HFFc6 (cell line): ENCODE data around the gene SARS2. TPM values are rescaled to one million over a fixed set of nuclear protein-coding genes. Genes with fewer than 3 reads are reported as not detected.
"Not testable (repeated sequence)": the region's sequence is repeated elsewhere in the genome, so short reads cannot be mapped to it uniquely, and the experiment has no call there.

Experiments
- DNase-seq: peaks from one replicate; pipeline ENCODE4 v3.0.0-alpha.2; 2018
- H3K27ac Mint-ChIP-seq: 2 replicates; pipeline ENCODE4 v1.8.0; 2020; ENCODE audit warnings: mild to moderate bottlenecking, mixed read lengths
- H3K27me3 Mint-ChIP-seq: 2 replicates; pipeline ENCODE4 v1.8.0; 2021; ENCODE audit warnings: mild to moderate bottlenecking, moderate library complexity, mixed read lengths; ENCODE audit not compliant: insufficient read depth
- H3K36me3 Mint-ChIP-seq: 2 replicates; pipeline ENCODE4 v1.8.0; 2021; ENCODE audit warnings: low read depth, mixed read lengths
- H3K4me1 Mint-ChIP-seq: 2 replicates; pipeline ENCODE4 v1.8.0; 2020; ENCODE audit warnings: low read depth, mixed read lengths
- H3K4me3 Mint-ChIP-seq: 2 replicates; pipeline ENCODE4 v1.8.0; 2020; ENCODE audit warnings: mild to moderate bottlenecking, moderate library complexity, mixed read lengths
- H3K9me3 Mint-ChIP-seq: 2 replicates; pipeline ENCODE4 v1.8.0; 2020; ENCODE audit warnings: mild to moderate bottlenecking, mixed read lengths
- CTCF ChIP-seq: fragments of 200-600 bp; sonication (generic); IDR thresholded peaks from 2 replicates; pipeline ENCODE4 v1.5.0; 2021; ENCODE audit warnings: antibody characterized with exemption, mild to moderate bottlenecking
- total RNA-seq, 6 experiments: library from RNA; stranded (reverse); fragmentation: NEBNext Ultra II Directional; extraction: Animal tissue kit (Norgen Biotek cat#: 25700); gene quantifications; 2 replicates in 1 of 6; 3 replicates in 5 of 6; pipeline ENCODE4 v1.2.3, GENCODE V29; 2021

Gene SARS2
- total RNA-seq, 6 experiments from 2014 or later = 18.7 to 25.1 (median 22.7) TPM

- no peaks in the 10 kb centered on the region for H3K36me3 Mint-ChIP-seq
- no peaks in the 10 kb centered on the region for H3K9me3 Mint-ChIP-seq
- no peaks in the 10 kb centered on the region; the same call in 1 of the 2 replicates for H3K27me3 Mint-ChIP-seq
- no peak for DNase-seq
- no peak for TF ChIP-seq CTCF
- no peak overlapping the region for H3K27ac Mint-ChIP-seq
- no peak overlapping the region for H3K4me3 Mint-ChIP-seq
- no peaks in the 10 kb centered on the region for H3K4me1 Mint-ChIP-seq
Observed at GRCh38 chr19:38875656-38876395, 54.7 kb downstream of the SARS2 start.

GRCh38 chr19:38873400-38873799, 57.2 kb downstream of the SARS2 start:
- not testable (repeated sequence) for H3K36me3 Mint-ChIP-seq, H3K27ac Mint-ChIP-seq, DNase-seq, H3K4me1 Mint-ChIP-seq, H3K9me3 Mint-ChIP-seq, H3K27me3 Mint-ChIP-seq, H3K4me3 Mint-ChIP-seq

DNA sequence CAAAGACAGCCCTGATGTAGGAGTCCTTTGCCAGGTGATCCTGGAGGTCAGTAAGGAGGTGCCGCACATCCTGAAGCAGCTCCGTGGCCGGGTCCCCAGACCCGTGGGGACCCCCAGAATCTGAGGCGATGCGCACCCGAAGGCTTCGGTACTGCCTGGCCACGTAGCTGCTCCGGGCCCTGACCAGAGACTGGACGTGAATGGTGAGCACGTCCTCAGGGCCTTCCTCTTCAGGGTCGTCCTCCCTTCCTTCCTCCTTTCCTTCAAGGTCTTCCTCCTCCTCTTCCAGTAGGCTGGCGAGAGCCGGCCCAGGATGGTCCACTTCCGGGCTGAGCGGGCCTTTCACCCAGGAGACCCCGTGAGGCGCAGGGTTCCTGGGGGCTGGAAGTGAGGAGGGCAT, 60.0 kb downstream of the SARS2 start:
- DNase-seq = no peak
- no peaks in the 10 kb centered on the region for H3K9me3 Mint-ChIP-seq
- H3K4me1 Mint-ChIP-seq = peaks cover 6% of the 10 kb centered on the region; the same call in 1 of the 2 replicates
- no peaks in the 10 kb centered on the region; the same call in none of the 2 replicates for H3K27me3 Mint-ChIP-seq
- TF ChIP-seq CTCF = no peak
- no peaks in the 10 kb centered on the region for H3K36me3 Mint-ChIP-seq
- H3K4me3 Mint-ChIP-seq = no peak overlapping the region
- no peak overlapping the region for H3K27ac Mint-ChIP-seq

DNA sequence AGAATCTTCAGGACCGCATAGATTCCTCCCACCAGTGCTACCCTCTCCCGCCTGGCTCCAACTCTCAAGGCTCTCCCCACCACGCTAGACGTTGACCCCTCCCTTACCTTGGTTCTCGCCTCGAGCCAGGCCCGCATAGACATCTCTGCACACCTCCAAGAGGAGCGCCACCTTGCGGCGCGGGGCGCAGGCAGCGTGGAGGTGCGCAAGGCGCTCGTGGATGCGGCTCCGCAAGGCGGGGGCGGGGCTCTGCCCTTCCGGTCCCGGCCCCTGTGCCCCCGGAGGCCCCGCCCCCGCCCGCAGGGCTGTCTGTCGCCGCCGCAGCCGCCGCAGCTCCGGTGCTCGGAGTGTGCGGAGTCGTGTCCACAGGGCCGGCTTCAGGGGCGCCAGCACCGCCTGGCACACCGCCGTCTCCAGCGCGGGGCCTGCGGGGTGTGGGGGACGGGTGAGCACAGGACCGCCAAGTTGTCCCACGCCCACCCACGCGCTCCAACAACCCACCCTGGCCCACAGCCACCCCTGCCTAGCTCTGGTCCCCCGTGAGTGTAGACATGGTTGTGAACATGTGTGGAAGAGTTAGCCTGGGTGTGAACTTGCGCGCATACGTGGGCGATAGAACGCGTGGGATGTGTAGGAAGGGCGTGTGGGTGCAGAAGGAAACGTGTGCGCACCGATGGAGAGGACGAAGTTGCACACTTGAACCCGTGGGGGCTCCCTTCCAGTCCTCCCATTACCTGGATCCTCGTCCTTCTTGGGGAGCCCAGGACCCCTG, 60.5 kb downstream of the SARS2 start:
- DNase-seq = peak; percentile 24
- H3K9me3 Mint-ChIP-seq = no peaks in the 10 kb centered on the region
- H3K4me3 Mint-ChIP-seq = peak overlapping the region; percentile 81
- H3K36me3 Mint-ChIP-seq = no peaks in the 10 kb centered on the region
- no peak overlapping the region for H3K27ac Mint-ChIP-seq
- H3K4me1 Mint-ChIP-seq = peaks cover 6% of the 10 kb centered on the region; the same call in 1 of the 2 replicates
- peak; percentile 89 for TF ChIP-seq CTCF
- H3K27me3 Mint-ChIP-seq = no peaks in the 10 kb centered on the region; the same call in none of the 2 replicates

DNA sequence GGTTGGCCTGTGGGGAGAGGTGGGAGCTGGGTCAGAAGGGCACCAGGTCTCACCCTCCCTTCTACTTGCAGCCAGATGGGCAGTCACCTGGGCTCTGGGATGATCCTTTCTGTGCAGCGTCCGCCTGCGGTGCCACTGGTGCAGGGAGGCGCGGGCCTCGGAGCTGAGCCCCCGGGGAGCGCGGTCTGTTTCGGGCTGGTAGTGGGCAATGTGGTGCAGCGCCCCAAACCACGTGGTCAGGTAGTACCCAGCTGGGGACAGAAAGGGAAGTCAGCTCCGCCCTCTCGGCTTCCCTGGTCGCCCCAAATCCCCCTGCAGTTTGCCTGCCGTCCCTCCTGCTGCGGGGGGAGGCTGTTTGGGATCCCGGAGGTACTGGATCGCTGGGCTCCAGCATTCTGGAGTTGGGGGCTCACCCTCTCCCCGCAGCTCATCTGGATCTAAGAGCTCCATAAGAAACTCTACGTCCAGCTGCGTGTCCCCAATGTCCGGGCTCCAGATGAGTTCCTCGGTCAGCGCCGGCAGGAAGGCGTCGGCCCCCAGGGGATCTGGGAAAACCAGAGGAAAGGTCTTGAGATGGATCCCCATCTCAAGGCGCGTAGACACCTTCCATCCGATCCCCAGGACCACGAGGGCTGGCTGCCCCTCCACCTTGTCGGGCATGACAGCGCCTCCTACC, 61.3 kb downstream of the SARS2 start:
- Mint-ChIP-seq H3K4me3 (peak overlapping the region; percentile 81), H3K36me3 (no peaks in the 10 kb centered on the region), H3K27ac (no peak overlapping the region), H3K4me1 (peaks cover 6% of the 10 kb centered on the region; the same call in 1 of the 2 replicates), H3K9me3 (no peaks in the 10 kb centered on the region), H3K27me3 (no peaks in the 10 kb centered on the region; the same call in none of the 2 replicates)
- no peak for DNase-seq
- no peak for TF ChIP-seq CTCF
